WTC11 (cell line): ENCODE data around the gene BATF. TPM values are rescaled to one million over a fixed set of nuclear protein-coding genes. Genes with fewer than 3 reads are reported as not detected.

ENCODE experiments used
- ATAC-seq: fragments of 200-7000 bp; cut with Tn5 transposase; 2 replicates; pipeline ENCODE4 v1.10.0; 2021; ENCODE audit warnings: mild to moderate bottlenecking, moderate library complexity
- CTCF ChIA-PET: fragments of 300-600 bp; sonication (Branson Sonifier 250); formaldehyde crosslinking; loops from one replicate; lab custom pipeline; 2021; ENCODE audit warnings: antibody characterized with exemption; lab: Charles Lee
- POLR2A ChIA-PET: fragments of 350-600 bp; sonication (Branson Sonifier 250); formaldehyde crosslinking; loops from one replicate; lab custom pipeline; 2021; ENCODE audit warnings: antibody characterized with exemption; lab: Charles Lee
- DNase-seq: peaks from one replicate; pipeline ENCODE4 v3.0.0; 2021; ENCODE audit warnings: low spot score
- H3K27ac Mint-ChIP-seq: 2 replicates; pipeline ENCODE4 v1.8.0; 2021; ENCODE audit warnings: mixed read lengths
- H3K27me3 Mint-ChIP-seq: 2 replicates; pipeline ENCODE4 v1.8.0; 2021; ENCODE audit warnings: low read depth, mild to moderate bottlenecking, moderate library complexity, mixed read lengths
- H3K36me3 Mint-ChIP-seq: 2 replicates; pipeline ENCODE4 v1.8.0; 2021; ENCODE audit warnings: mixed read lengths
- H3K4me1 Mint-ChIP-seq: 2 replicates; pipeline ENCODE4 v1.8.0; 2022; ENCODE audit warnings: mixed read lengths
- H3K4me3 Mint-ChIP-seq: 2 replicates; pipeline ENCODE4 v1.8.0; 2021; ENCODE audit warnings: mild to moderate bottlenecking, moderate library complexity, mixed read lengths
- H3K9me3 Mint-ChIP-seq: 2 replicates; pipeline ENCODE4 v1.8.0; 2021; ENCODE audit warnings: mixed read lengths
- CDX4 ChIP-seq: fragments of 250-450 bp; sonication (Bioruptor Pico); IDR thresholded peaks from 2 replicates; pipeline ENCODE4 v1.9.0; 2021; ENCODE audit warnings: moderate library complexity, mild to moderate bottlenecking, inconsistent platforms, borderline replicate concordance
- CTCF ChIP-seq: fragments of 200-600 bp; IDR thresholded peaks from 2 replicates; pipeline ENCODE4 v1.8.0; 2022; ENCODE audit warnings: antibody characterized with exemption
- ESRRA ChIP-seq: sonication (generic); formaldehyde crosslinking; IDR thresholded peaks from 2 replicates; pipeline ENCODE4 v1.8.1; 2022; ENCODE audit warnings: mild to moderate bottlenecking, missing genetic modification reagents, borderline replicate concordance
- ETV6 ChIP-seq: sonication (generic); formaldehyde crosslinking; IDR thresholded peaks from 2 replicates; pipeline ENCODE4 v1.8.1; 2022; ENCODE audit warnings: mild to moderate bottlenecking, missing genetic modification reagents
- FOXP1 ChIP-seq: sonication (generic); formaldehyde crosslinking; IDR thresholded peaks from 2 replicates; pipeline ENCODE4 v1.8.0; 2022; ENCODE audit warnings: missing genetic modification reagents, mild to moderate bottlenecking, moderate library complexity, borderline replicate concordance
- GTF2I ChIP-seq: fragments of 250-450 bp; sonication (Bioruptor Pico); conservative IDR thresholded peaks from 2 replicates; pipeline ENCODE4 v1.4.0; 2021; ENCODE audit warnings: mild to moderate bottlenecking
- IRF1 ChIP-seq: sonication (generic); formaldehyde crosslinking; IDR thresholded peaks from 2 replicates; pipeline ENCODE4 v1.8.0; 2023; ENCODE audit warnings: missing genetic modification reagents
- KAT7 ChIP-seq: sonication (generic); formaldehyde crosslinking; IDR thresholded peaks from 2 replicates; pipeline ENCODE4 v1.8.1; 2023; ENCODE audit warnings: missing genetic modification reagents, mild to moderate bottlenecking, borderline replicate concordance
- NFE2L1 ChIP-seq: sonication (generic); formaldehyde crosslinking; IDR thresholded peaks from 2 replicates; pipeline ENCODE4 v1.8.1; 2023; ENCODE audit warnings: missing genetic modification reagents
- NR3C1 ChIP-seq: sonication (generic); formaldehyde crosslinking; conservative IDR thresholded peaks from 2 replicates; pipeline ENCODE4 v1.8.1; 2023; ENCODE audit warnings: low read depth, mild to moderate bottlenecking, missing genetic modification reagents
- PRDM15 ChIP-seq: sonication (generic); formaldehyde crosslinking; IDR thresholded peaks from 2 replicates; pipeline ENCODE4 v1.8.0; 2022; ENCODE audit warnings: missing genetic modification reagents
- ZNF281 ChIP-seq: sonication (generic); formaldehyde crosslinking; IDR thresholded peaks from 2 replicates; pipeline ENCODE4 v1.8.0; 2023; ENCODE audit warnings: mild to moderate bottlenecking, missing genetic modification reagents
- ZNF425 ChIP-seq: fragments of 250-450 bp; sonication (Bioruptor Pico); conservative IDR thresholded peaks from 2 replicates; pipeline ENCODE4 v1.9.0; 2021; ENCODE audit warnings: mild to moderate bottlenecking
- total RNA-seq: library from RNA; stranded (reverse); gene quantifications from 3 replicates; pipeline ENCODE4 v1.2.3, GENCODE V29; 2021

The BATF gene
- total RNA-seq, 1 experiment from 2014 or later, result not detected

- TF ChIP-seq GTF2I (CRISPR knock-in tag) (no peak), CTCF (no peak), CDX4 (CRISPR knock-in tag) (no peak), ESRRA (no peak), ZNF281 (no peak)
Measured at GRCh38 chr14:75554482-75554881, 32.2 kb downstream of the BATF start (continued).

GRCh38 chr14:75558440-75558839 lies 36.2 kb downstream of the BATF start:
- Mint-ChIP-seq H3K9me3 (peaks cover 20% of the 10 kb centered on the region), H3K27me3 (peaks cover 2% of the 10 kb centered on the region; the same call in 1 of the 2 replicates), H3K36me3 (peaks cover 3% of the 10 kb centered on the region; the same call in 1 of the 2 replicates), H3K27ac (no peak overlapping the region), H3K4me3 (no peak overlapping the region), H3K4me1 (peaks cover 23% of the 10 kb centered on the region)
- no peak for DNase-seq
- TF ChIP-seq NFE2L1 (no peak), ZNF425 (CRISPR knock-in tag) (no peak), ETV6 (CRISPR knock-in tag) (no peak), FOXP1 (no peak), IRF1 (CRISPR knock-in tag) (no peak), PRDM15 (no peak), NR3C1 (CRISPR knock-in tag) (no peak), KAT7 (CRISPR knock-in tag) (no peak)
- no peak for ATAC-seq
- CTCF ChIA-PET, result no interaction called here
- POLR2A ChIA-PET, result no interaction called here
